ENCODE results near the gene NUP210.

GRCh38 chr3:13466781-13467180 lies 46.7 kb upstream of the NUP210 start:
- TF ChIP-seq CTCF (conservative IDR thresholded peaks at IDR 0.05; ENCODE audit: low read depth, low read length) = no peak
- no peak for TF ChIP-seq EZH2 (IDR thresholded peaks at IDR 0.05; ENCODE audit: low read length, unreplicated experiment)
